Effector memory CD4-positive, alpha-beta T cell (primary cell): Measurements from ENCODE around the gene MYH14.

ENCODE experiments used
- DNase-seq, 3 donors: peaks; one replicate each; pipeline ENCODE4 v3.0.0-alpha.2; 2020
- H3K27ac ChIP-seq: 2 replicates; pipeline ENCODE4 v1.7.0; 2013; ENCODE audit warnings: mild to moderate bottlenecking, low read length, moderate library complexity; ENCODE audit not compliant: insufficient read depth, poor library complexity, severe bottlenecking
- H3K27me3 ChIP-seq: replicated peaks from 2 replicates; pipeline ENCODE4 v1.7.0; 2013; ENCODE audit warnings: mild to moderate bottlenecking, low read length; ENCODE audit not compliant: insufficient read depth, control insufficient read depth, poor library complexity, severe bottlenecking
- H3K36me3 ChIP-seq: 2 replicates; pipeline ENCODE4 v1.7.0; 2013; ENCODE audit warnings: mild to moderate bottlenecking, low read length, moderate library complexity; ENCODE audit not compliant: control insufficient read depth, insufficient read depth
- H3K4me1 ChIP-seq: 2 replicates; pipeline ENCODE4 v1.7.0; 2013; ENCODE audit warnings: low read length, mild to moderate bottlenecking; ENCODE audit not compliant: control insufficient read depth, insufficient read depth, poor library complexity, severe bottlenecking
- H3K4me3 ChIP-seq: 2 replicates; pipeline ENCODE4 v1.7.0; 2013; ENCODE audit warnings: low read length, low read depth, mild to moderate bottlenecking; ENCODE audit not compliant: insufficient read depth, poor library complexity, severe bottlenecking
- H3K9me3 ChIP-seq: 2 replicates; pipeline ENCODE4 v1.7.0; 2013; ENCODE audit warnings: mild to moderate bottlenecking, low read length, moderate library complexity; ENCODE audit not compliant: control insufficient read depth

Gene MYH14

GRCh38 chr19:50204811-50205675 is 1.6 kb downstream of the MYH14 start:
- Histone ChIP-seq H3K27me3 (peaks cover 29% of the 10 kb centered on the region), H3K4me3 (no peak overlapping the region), H3K36me3 (no peaks in the 10 kb centered on the region), H3K9me3 (no peaks in the 10 kb centered on the region), H3K4me1 (peaks cover 6% of the 10 kb centered on the region), H3K27ac (no peak overlapping the region)
- DNase-seq: no peak

GRCh38 chr19:50205681-50206138 is 2.3 kb downstream of the MYH14 start:
- DNase-seq: no peak
- Histone ChIP-seq H3K4me3 (no peak overlapping the region), H3K27ac (no peak overlapping the region), H3K36me3 (no peaks in the 10 kb centered on the region), H3K27me3 (peaks cover 29% of the 10 kb centered on the region), H3K9me3 (no peaks in the 10 kb centered on the region), H3K4me1 (peaks cover 6% of the 10 kb centered on the region)

GRCh38 chr19:50206191-50206590 is 2.8 kb downstream of the MYH14 start:
- peaks cover 24% of the 10 kb centered on the region for H3K27me3 ChIP-seq

GRCh38 chr19:50207730-50208129 is 4.3 kb downstream of the MYH14 start:
- peaks cover 6% of the 10 kb centered on the region for H3K4me1 ChIP-seq
- no peak overlapping the region for H3K4me3 ChIP-seq
- H3K9me3 ChIP-seq: no peaks in the 10 kb centered on the region
- peaks cover 23% of the 10 kb centered on the region for H3K27me3 ChIP-seq
- no peak overlapping the region for H3K27ac ChIP-seq
- H3K36me3 ChIP-seq: no peaks in the 10 kb centered on the region
- no peak for DNase-seq

More at GRCh38 chr19:50206191-50206590, 2.8 kb downstream of the MYH14 start:
- no peak overlapping the region for H3K27ac ChIP-seq
- no peaks in the 10 kb centered on the region for H3K9me3 ChIP-seq
- DNase-seq: no peak
- no peaks in the 10 kb centered on the region for H3K36me3 ChIP-seq
- H3K4me3 ChIP-seq: no peak overlapping the region
- H3K4me1 ChIP-seq: peaks cover 6% of the 10 kb centered on the region

GRCh38 chr19:50209131-50209530 is 5.7 kb downstream of the MYH14 start:
- Histone ChIP-seq H3K4me3 (no peak overlapping the region), H3K27me3 (peaks cover 9% of the 10 kb centered on the region), H3K4me1 (no peaks in the 10 kb centered on the region), H3K27ac (no peak overlapping the region), H3K9me3 (no peaks in the 10 kb centered on the region), H3K36me3 (no peaks in the 10 kb centered on the region)
- no peak for DNase-seq

DNA sequence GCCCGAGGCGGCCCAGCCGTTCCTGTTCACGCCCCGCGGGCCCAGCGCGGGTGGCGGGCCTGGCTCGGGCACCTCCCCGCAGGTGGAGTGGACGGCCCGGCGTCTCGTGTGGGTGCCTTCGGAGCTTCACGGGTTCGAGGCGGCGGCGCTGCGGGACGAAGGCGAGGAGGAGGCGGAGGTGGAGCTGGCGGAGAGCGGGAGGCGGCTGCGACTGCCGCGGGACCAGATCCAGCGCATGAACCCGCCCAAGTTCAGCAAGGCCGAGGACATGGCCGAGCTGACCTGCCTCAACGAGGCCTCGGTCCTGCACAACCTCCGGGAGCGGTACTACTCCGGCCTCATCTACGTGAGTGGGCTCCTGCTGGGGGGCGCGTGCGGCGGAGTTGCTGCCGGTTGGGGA is 7.0 kb downstream of the MYH14 start:
- Histone ChIP-seq H3K4me3 (no peak overlapping the region), H3K9me3 (no peaks in the 10 kb centered on the region), H3K36me3 (no peaks in the 10 kb centered on the region), H3K27me3 (peaks cover 4% of the 10 kb centered on the region), H3K4me1 (no peaks in the 10 kb centered on the region), H3K27ac (no peak overlapping the region)
- DNase-seq: no peak

DNA sequence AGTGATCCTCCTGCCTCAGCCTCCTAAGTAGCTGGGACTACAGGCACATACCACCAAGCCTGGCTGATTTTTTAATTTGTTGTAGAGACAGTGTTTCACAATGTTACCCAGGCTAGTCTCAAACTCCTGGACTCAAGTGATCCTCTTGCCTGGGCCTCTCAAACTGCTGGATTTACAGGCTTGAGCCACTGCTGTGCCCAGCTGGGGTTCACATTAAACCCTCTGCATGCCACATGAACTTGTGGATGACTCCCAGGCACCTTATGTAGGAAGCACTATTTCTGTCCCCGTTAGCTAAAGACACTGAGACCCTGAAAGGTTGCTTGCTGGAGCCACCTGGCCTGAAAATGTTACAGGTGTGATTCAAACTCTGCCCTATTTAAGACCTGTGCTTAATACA is 10.5 kb downstream of the MYH14 start:
- H3K27me3 ChIP-seq: no peaks in the 10 kb centered on the region
- no peak overlapping the region for H3K27ac ChIP-seq
- H3K4me1 ChIP-seq: no peaks in the 10 kb centered on the region
- no peak for DNase-seq
- no peaks in the 10 kb centered on the region for H3K36me3 ChIP-seq
- H3K9me3 ChIP-seq: no peaks in the 10 kb centered on the region
- no peak overlapping the region for H3K4me3 ChIP-seq

- no peak for DNase-seq
- Histone ChIP-seq H3K27me3 (no peaks in the 10 kb centered on the region), H3K9me3 (no peaks in the 10 kb centered on the region), H3K4me1 (no peaks in the 10 kb centered on the region), H3K4me3 (no peak overlapping the region), H3K27ac (no peak overlapping the region), H3K36me3 (no peaks in the 10 kb centered on the region)
Observed at GRCh38 chr19:50214699-50215543, 11.5 kb downstream of the MYH14 start.

DNA sequence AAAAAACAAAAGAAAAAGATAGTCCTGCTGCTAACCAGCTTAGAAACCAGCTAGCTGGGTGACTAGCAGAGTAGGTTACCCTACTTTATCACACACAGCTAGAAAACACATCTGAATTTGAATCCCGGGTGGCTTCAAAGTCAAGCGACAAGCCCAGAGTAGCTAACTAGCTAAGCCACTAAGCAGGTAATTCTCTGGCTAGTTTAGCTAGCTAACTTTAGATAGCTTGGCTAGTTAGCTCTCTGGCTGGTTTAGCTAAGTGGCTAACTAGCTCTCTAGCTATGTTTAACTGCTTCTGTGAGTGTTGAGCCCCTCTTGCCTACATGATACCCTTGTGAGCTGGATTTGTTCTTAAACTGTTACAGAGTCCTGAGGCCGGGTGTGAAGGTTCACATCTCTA is 12.4 kb downstream of the MYH14 start:
- Histone ChIP-seq H3K4me3 (no peak overlapping the region), H3K27ac (no peak overlapping the region), H3K27me3 (no peaks in the 10 kb centered on the region), H3K36me3 (no peaks in the 10 kb centered on the region), H3K4me1 (no peaks in the 10 kb centered on the region), H3K9me3 (no peaks in the 10 kb centered on the region)
- DNase-seq: no peak

- Histone ChIP-seq H3K4me1 (no peaks in the 10 kb centered on the region), H3K9me3 (peaks cover 6% of the 10 kb centered on the region), H3K27me3 (no peaks in the 10 kb centered on the region), H3K27ac (no peak overlapping the region), H3K36me3 (no peaks in the 10 kb centered on the region), H3K4me3 (no peak overlapping the region)
- no peak for DNase-seq
Observed at GRCh38 chr19:50221087-50221486, 17.7 kb downstream of the MYH14 start.
